ENCODE measurements around the gene RHCE. TPM values are rescaled to one million over a fixed set of nuclear protein-coding genes. Genes with fewer than 3 reads are reported as not detected.
"Not testable (repeated sequence)": the region's sequence is repeated elsewhere in the genome, so short reads cannot be mapped to it uniquely, and the experiment has no call there.

The RHCE gene
- total RNA-seq, 1 donor from 2014 or later: 0.75 TPM

DNA sequence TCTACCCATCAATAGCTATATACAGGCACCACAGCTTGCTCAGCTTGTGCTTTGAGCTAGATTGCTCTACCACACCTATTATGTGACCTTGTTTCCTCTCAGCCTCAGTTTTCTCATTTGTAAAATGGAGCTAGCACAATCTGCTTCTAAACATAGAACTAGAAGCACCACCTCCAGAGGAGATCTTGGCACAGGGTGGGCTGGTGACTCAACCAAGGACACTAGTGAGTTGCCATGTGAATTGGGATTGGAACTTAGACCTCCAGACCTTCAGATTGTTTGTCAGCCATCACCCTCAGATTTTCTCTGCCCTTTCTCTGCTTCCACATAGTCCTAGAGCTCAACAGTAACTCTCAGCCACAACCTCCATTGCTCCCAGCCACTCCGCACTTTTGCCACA is 7.1 kb upstream of the RHCE start:
- no peak overlapping the region for H3K27ac Mint-ChIP-seq (ENCODE audit: unreplicated experiment)
- H3K79me2 ChIP-seq (ENCODE audit: insufficient read depth, low read length): peaks cover 15% of the 10 kb centered on the region
- H3K4me1 Mint-ChIP-seq (ENCODE audit: low read depth, unreplicated experiment): peaks cover 7% of the 10 kb centered on the region
- no peak overlapping the region for H3K9ac ChIP-seq (ENCODE audit: low read length)
- H3K27ac ChIP-seq (ENCODE audit: low read depth, low read length): no peak overlapping the region
- no peak overlapping the region for H3K4me3 Mint-ChIP-seq (ENCODE audit: unreplicated experiment)
- no peaks in the 10 kb centered on the region for H3K9me3 Mint-ChIP-seq (ENCODE audit: unreplicated experiment)
- H3K4me1 ChIP-seq (ENCODE audit: insufficient read depth, low read length): peaks cover 10% of the 10 kb centered on the region
- DNase-seq (ENCODE audit: low read depth) (no peak), FAIRE-seq (no peak)
- no peak overlapping the region for H2AFZ ChIP-seq (ENCODE audit: low read depth, low read length)
- no peaks in the 10 kb centered on the region for H3K9me3 ChIP-seq (ENCODE audit: insufficient read depth, low read depth, low read length)
- H3K36me3 Mint-ChIP-seq (ENCODE audit: low read depth, unreplicated experiment): peaks cover 2% of the 10 kb centered on the region
- no peak overlapping the region for H3K4me3 ChIP-seq (ENCODE audit: insufficient read depth, low read depth, low read length)
- no peaks in the 10 kb centered on the region for H3K27me3 ChIP-seq (ENCODE audit: insufficient read depth, low read length)
- no peak for TF ChIP-seq EZH2 (IDR thresholded peaks at IDR 0.05; ENCODE audit: insufficient read depth, low read length)
- TF ChIP-seq, protein P1, sequence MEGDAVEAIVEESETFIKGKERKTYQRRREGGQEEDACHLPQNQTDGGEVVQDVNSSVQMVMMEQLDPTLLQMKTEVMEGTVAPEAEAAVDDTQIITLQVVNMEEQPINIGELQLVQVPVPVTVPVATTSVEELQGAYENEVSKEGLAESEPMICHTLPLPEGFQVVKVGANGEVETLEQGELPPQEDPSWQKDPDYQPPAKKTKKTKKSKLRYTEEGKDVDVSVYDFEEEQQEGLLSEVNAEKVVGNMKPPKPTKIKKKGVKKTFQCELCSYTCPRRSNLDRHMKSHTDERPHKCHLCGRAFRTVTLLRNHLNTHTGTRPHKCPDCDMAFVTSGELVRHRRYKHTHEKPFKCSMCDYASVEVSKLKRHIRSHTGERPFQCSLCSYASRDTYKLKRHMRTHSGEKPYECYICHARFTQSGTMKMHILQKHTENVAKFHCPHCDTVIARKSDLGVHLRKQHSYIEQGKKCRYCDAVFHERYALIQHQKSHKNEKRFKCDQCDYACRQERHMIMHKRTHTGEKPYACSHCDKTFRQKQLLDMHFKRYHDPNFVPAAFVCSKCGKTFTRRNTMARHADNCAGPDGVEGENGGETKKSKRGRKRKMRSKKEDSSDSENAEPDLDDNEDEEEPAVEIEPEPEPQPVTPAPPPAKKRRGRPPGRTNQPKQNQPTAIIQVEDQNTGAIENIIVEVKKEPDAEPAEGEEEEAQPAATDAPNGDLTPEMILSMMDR (IDR thresholded peaks at IDR 0.05; ENCODE audit: insufficient read depth, low read depth, low read length): no peak
- H3K27me3 Mint-ChIP-seq (ENCODE audit: low read depth, unreplicated experiment): peaks cover 10% of the 10 kb centered on the region
- H3K36me3 ChIP-seq (ENCODE audit: insufficient read depth, low read length): no peaks in the 10 kb centered on the region
- peaks cover 12% of the 10 kb centered on the region for H4K20me1 ChIP-seq (ENCODE audit: insufficient read depth, low read length)
- H3K4me2 ChIP-seq (ENCODE audit: low read length): no peak overlapping the region

DNA sequence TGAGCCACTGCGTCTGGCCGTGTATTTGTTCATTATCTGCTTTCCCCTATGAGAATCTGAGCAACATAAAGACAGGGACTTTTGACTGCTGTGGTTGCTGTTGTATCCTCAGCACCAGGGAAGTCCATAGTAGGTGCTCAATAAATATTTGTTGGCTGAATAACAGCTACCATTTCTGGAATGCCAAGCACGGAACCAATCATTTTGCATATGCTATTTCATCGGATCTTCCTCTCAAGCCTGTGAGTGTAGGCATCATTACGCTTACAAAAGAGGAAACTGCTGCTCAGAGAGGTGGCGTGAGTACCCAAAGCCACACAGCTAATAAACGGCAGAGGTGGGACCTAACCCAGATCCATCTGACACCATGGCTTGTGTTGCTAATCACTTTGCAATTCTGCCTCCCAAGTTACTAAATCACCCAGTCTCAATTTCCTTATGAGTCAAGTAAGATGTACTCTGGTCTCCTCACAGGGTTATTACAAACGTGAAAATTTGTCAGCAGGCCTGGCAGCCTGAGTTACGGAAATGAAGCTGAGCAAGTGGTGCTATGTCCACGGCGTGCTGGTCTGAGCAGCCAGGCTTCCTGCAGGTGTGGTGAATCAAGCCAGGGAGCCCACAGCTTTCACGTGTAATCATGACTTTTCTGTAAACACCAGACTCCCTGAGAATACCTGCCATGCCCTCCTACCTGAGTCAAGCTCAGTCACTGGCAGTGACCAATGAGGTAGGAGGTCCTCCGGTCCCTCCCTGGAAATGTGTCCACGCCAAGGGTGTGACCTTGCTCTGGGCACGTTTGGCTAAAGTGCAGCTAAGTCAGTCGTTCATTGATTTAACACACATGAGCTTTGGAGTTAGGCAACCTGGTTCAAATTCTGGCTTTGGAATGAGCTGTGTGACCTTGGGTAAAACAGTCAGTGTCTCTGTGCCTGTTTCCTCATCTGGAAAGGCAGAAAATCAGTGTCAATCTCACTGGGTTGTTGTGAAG is 4.8 kb upstream of the RHCE start:
- no peaks in the 10 kb centered on the region for H3K36me3 ChIP-seq (ENCODE audit: insufficient read depth, low read length)
- no peaks in the 10 kb centered on the region for H3K27me3 ChIP-seq (ENCODE audit: insufficient read depth, low read length)
- H3K27ac ChIP-seq (ENCODE audit: low read depth, low read length): no peak overlapping the region
- no peak overlapping the region for H2AFZ ChIP-seq (ENCODE audit: low read depth, low read length)
- no peak overlapping the region for H3K9ac ChIP-seq (ENCODE audit: low read length)
- DNase-seq (ENCODE audit: low read depth) (peak; percentile 30), FAIRE-seq (no peak)
- no peak overlapping the region for H3K4me2 ChIP-seq (ENCODE audit: low read length)
- H3K9me3 ChIP-seq (ENCODE audit: insufficient read depth, low read depth, low read length): no peaks in the 10 kb centered on the region
- no peak overlapping the region for H3K27ac Mint-ChIP-seq (ENCODE audit: unreplicated experiment)
- no peak overlapping the region for H3K4me3 ChIP-seq (ENCODE audit: insufficient read depth, low read depth, low read length)
- TF ChIP-seq, protein P1 (IDR thresholded peaks at IDR 0.05; ENCODE audit: insufficient read depth, low read depth, low read length): no peak
- no peak for TF ChIP-seq EZH2 (IDR thresholded peaks at IDR 0.05; ENCODE audit: insufficient read depth, low read length)
- H3K4me1 ChIP-seq (ENCODE audit: insufficient read depth, low read length): peaks cover 5% of the 10 kb centered on the region
- peaks cover 2% of the 10 kb centered on the region for H3K9me3 Mint-ChIP-seq (ENCODE audit: unreplicated experiment)
- no peak overlapping the region for H3K4me3 Mint-ChIP-seq (ENCODE audit: unreplicated experiment)
- H3K79me2 ChIP-seq (ENCODE audit: insufficient read depth, low read length): no peaks in the 10 kb centered on the region
- H3K36me3 Mint-ChIP-seq (ENCODE audit: low read depth, unreplicated experiment): peaks cover 2% of the 10 kb centered on the region
- H4K20me1 ChIP-seq (ENCODE audit: insufficient read depth, low read length): no peaks in the 10 kb centered on the region
- H3K4me1 Mint-ChIP-seq (ENCODE audit: low read depth, unreplicated experiment): peaks cover 1% of the 10 kb centered on the region
- peaks cover 10% of the 10 kb centered on the region for H3K27me3 Mint-ChIP-seq (ENCODE audit: low read depth, unreplicated experiment)

DNA sequence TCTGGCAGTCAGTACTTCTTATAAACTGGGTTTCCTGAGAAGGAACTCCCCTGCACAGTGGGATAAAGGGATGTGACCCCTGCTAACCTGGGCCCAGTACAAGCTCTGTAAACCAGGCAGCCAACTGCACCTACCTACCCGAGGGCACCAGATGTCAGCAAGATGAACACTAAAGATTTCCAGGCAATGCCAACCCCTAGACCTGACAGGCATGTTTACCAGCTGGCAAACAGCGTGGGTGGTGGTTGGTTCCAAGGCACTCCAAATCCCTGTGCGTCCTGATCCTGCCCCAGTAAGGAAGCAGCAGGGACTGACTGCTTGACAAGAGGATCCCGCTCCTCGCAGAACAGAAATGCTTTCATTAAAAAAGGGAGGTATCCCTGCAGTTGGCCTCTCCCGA is 2.6 kb upstream of the RHCE start:
- not testable (repeated sequence) for H3K27me3 ChIP-seq (ENCODE audit: insufficient read depth, low read length); H3K27ac ChIP-seq (ENCODE audit: low read depth, low read length); H3K4me3 ChIP-seq (ENCODE audit: insufficient read depth, low read depth, low read length); H2AFZ ChIP-seq (ENCODE audit: low read depth, low read length); H3K4me1 ChIP-seq (ENCODE audit: insufficient read depth, low read length); H3K4me2 ChIP-seq (ENCODE audit: low read length); H3K79me2 ChIP-seq (ENCODE audit: insufficient read depth, low read length); H3K36me3 ChIP-seq (ENCODE audit: insufficient read depth, low read length); H3K4me1 Mint-ChIP-seq (ENCODE audit: low read depth, unreplicated experiment); H3K36me3 Mint-ChIP-seq (ENCODE audit: low read depth, unreplicated experiment); H3K9me3 Mint-ChIP-seq (ENCODE audit: unreplicated experiment); H3K9me3 ChIP-seq (ENCODE audit: insufficient read depth, low read depth, low read length); H3K27ac Mint-ChIP-seq (ENCODE audit: unreplicated experiment); H4K20me1 ChIP-seq (ENCODE audit: insufficient read depth, low read length); H3K4me3 Mint-ChIP-seq (ENCODE audit: unreplicated experiment); DNase-seq (ENCODE audit: low read depth); H3K9ac ChIP-seq (ENCODE audit: low read length); FAIRE-seq
- peaks cover 10% of the 10 kb centered on the region for H3K27me3 Mint-ChIP-seq (ENCODE audit: low read depth, unreplicated experiment)

DNA sequence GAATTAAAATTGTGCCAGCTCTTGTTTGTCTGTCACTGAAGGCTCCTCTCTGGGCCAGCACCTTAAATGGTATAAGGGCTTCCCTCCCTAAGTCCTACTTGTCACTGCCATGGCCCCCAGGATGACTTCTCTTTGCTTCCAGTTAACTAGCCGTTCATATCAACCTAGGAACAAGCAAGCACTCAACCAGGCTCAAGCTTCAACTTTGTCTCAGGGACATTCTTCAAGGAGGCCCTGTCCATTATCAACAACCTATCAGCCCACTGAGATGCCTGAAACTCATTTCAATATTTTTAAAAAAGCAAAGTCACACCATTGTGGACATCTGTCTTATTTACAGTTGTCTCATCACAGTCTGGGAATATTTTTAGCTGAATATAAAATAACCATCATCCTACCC is 1.3 kb downstream of the RHCE start:
- H2AFZ ChIP-seq (ENCODE audit: low read depth, low read length); H4K20me1 ChIP-seq (ENCODE audit: insufficient read depth, low read length); H3K36me3 Mint-ChIP-seq (ENCODE audit: low read depth, unreplicated experiment); H3K4me1 ChIP-seq (ENCODE audit: insufficient read depth, low read length); DNase-seq (ENCODE audit: low read depth); H3K36me3 ChIP-seq (ENCODE audit: insufficient read depth, low read length); H3K4me1 Mint-ChIP-seq (ENCODE audit: low read depth, unreplicated experiment); H3K27me3 Mint-ChIP-seq (ENCODE audit: low read depth, unreplicated experiment); H3K27me3 ChIP-seq (ENCODE audit: insufficient read depth, low read length); H3K4me3 ChIP-seq (ENCODE audit: insufficient read depth, low read depth, low read length); H3K27ac Mint-ChIP-seq (ENCODE audit: unreplicated experiment); FAIRE-seq; H3K9ac ChIP-seq (ENCODE audit: low read length); H3K4me2 ChIP-seq (ENCODE audit: low read length); H3K9me3 Mint-ChIP-seq (ENCODE audit: unreplicated experiment); H3K79me2 ChIP-seq (ENCODE audit: insufficient read depth, low read length); H3K9me3 ChIP-seq (ENCODE audit: insufficient read depth, low read depth, low read length); H3K27ac ChIP-seq (ENCODE audit: low read depth, low read length); H3K4me3 Mint-ChIP-seq (ENCODE audit: unreplicated experiment): not testable (repeated sequence)
